ENCODE results near the gene TXNRD2.
A peak's percentile ranks its signal among the peaks of the same experiment; 100 is the strongest.

Gene TXNRD2

DNA sequence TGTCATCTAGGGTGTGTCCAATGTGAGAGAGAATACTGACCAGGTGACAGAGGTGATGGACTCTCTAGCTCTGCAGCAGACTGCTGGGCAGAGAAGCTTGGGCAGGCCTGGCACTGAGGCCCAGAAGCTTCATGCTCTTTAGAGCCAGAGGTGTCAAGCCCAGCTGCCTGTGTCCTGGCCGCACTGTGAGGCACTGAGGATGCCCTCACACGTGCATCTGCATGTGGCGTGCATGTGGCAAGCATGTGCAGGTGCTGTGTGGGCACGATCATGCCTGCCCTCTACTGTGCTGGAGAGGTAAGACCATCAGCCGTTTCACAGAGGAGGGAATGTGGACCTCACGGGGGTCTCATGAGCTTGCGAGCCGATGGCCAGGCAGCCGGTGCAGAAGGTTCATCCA lies 15.8 kb upstream of the TXNRD2 start:
- peaks cover 11% of the 10 kb centered on the region for H3K4me1 ChIP-seq (ENCODE audit: control insufficient read depth, insufficient read depth, low read length)
- H3K4me3 ChIP-seq (ENCODE audit: low read depth, low read length), result no peak overlapping the region
- no peaks in the 10 kb centered on the region for H3K36me3 ChIP-seq (ENCODE audit: control insufficient read depth, insufficient read depth, low read length)
- no peak overlapping the region for H3K27ac ChIP-seq (ENCODE audit: low read depth, low read length)
- H3K27me3 ChIP-seq (ENCODE audit: control insufficient read depth, insufficient read depth, low read length), result no peaks in the 10 kb centered on the region
- no peaks in the 10 kb centered on the region for H3K9me3 ChIP-seq (ENCODE audit: control insufficient read depth, insufficient read depth, low read length)
- no peak overlapping the region for H3K9ac ChIP-seq (ENCODE audit: low read depth, low read length)

GRCh38 chr22:19955241-19956128 lies 13.9 kb upstream of the TXNRD2 start:
- Histone ChIP-seq H3K36me3 (ENCODE audit: control insufficient read depth, insufficient read depth, low read length) (no peaks in the 10 kb centered on the region), H3K9me3 (ENCODE audit: control insufficient read depth, insufficient read depth, low read length) (no peaks in the 10 kb centered on the region), H3K27ac (ENCODE audit: low read depth, low read length) (no peak overlapping the region), H3K4me3 (ENCODE audit: low read depth, low read length) (no peak overlapping the region), H3K4me1 (ENCODE audit: control insufficient read depth, insufficient read depth, low read length) (peaks cover 10% of the 10 kb centered on the region), H3K27me3 (ENCODE audit: control insufficient read depth, insufficient read depth, low read length) (no peaks in the 10 kb centered on the region), H3K9ac (ENCODE audit: low read depth, low read length) (no peak overlapping the region)

- Histone ChIP-seq H3K4me3 (ENCODE audit: low read depth, low read length) (no peak overlapping the region), H3K27me3 (ENCODE audit: control insufficient read depth, insufficient read depth, low read length) (no peaks in the 10 kb centered on the region), H3K36me3 (ENCODE audit: control insufficient read depth, insufficient read depth, low read length) (no peaks in the 10 kb centered on the region), H3K4me1 (ENCODE audit: control insufficient read depth, insufficient read depth, low read length) (peaks cover 6% of the 10 kb centered on the region), H3K9me3 (ENCODE audit: control insufficient read depth, insufficient read depth, low read length) (no peaks in the 10 kb centered on the region), H3K9ac (ENCODE audit: low read depth, low read length) (no peak overlapping the region), H3K27ac (ENCODE audit: low read depth, low read length) (no peak overlapping the region)
These were observed 9.7 kb upstream of the TXNRD2 start for GRCh38 chr22:19951346-19951745.

DNA sequence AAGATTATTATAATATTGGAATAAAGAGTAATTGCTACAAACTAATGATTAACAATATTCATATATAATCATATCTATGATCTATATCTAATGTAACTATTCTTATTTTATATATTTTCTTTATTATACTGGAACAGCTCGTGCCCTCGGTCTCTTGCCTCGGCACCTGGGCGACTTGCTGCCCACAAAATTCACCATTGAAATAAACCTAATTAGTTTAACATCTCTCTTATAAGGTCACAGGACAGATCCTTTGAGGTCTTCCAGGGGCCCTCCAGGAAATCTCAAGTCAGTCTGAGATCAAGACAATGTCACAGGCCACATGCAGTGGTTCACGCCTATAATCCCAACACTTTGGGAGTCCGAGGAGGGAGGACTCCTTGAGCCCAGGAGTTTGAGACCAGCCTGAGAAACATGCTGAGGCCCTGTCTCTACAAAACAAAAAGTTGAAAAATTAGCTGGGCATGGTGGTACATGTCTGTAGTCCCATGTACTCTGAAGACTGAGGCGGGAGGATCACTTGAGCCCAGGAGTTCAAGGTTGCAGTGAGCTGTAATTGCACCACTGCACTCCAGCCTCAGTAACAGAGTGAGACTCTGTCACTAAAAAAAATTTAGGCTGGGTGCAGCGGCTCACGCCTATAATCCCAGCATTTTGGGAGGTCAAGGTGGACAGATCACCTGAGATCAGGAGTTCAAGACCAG lies 6.6 kb upstream of the TXNRD2 start:
- Histone ChIP-seq H3K4me1 (ENCODE audit: control insufficient read depth, insufficient read depth, low read length) (peaks cover 7% of the 10 kb centered on the region), H3K9me3 (ENCODE audit: control insufficient read depth, insufficient read depth, low read length) (no peaks in the 10 kb centered on the region), H3K9ac (ENCODE audit: low read depth, low read length) (no peak overlapping the region), H3K4me3 (ENCODE audit: low read depth, low read length) (no peak overlapping the region), H3K27me3 (ENCODE audit: control insufficient read depth, insufficient read depth, low read length) (no peaks in the 10 kb centered on the region), H3K27ac (ENCODE audit: low read depth, low read length) (no peak overlapping the region), H3K36me3 (ENCODE audit: control insufficient read depth, insufficient read depth, low read length) (no peaks in the 10 kb centered on the region)

DNA sequence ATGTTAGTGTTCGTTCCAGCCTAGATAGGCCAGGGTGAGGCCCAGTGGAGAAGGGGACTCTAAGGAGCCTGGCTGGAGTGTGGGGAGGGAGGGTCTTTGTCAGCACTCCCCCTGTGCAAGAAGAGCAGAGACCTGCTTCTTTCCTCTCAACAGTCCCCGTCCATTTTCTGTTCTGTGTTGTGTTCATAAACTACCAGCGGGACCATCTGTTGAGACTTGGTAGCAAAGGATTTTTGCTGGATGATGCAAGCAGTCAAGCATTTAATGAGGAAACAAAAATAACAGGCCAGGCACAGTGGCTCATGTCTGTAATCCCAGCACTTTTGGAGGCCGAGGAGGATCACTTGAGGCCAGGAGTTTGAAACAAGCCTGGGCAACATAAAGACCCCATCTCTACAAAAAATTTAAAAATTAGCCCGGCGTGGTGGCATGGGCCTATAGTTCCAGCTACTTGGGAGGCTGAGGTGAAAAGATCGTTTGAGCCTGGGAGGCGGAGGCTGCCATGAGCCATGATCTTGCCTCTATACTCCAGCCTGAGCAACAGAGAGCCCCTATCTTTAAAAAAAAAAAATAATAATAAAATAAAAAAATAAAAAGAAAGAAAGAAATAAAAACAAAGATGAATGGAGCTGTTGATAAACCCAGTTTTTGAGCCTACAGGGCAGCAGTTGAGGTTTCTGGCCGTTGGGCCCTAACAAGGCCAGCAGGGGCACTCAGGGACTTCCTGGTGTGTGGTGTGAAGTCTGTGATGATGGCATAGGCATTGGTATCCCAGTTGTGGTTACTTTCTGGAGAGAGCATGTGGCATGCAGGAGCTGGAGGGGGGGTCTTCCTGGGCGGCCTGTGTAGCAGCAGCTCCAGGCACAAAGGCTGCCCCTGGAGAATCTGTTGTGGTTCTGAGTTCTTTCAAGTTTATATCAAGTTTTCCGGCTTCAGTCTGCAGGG lies 1.7 kb upstream of the TXNRD2 start:
- Histone ChIP-seq H3K4me1 (ENCODE audit: control insufficient read depth, insufficient read depth, low read length) (peaks cover 9% of the 10 kb centered on the region), H3K9me3 (ENCODE audit: control insufficient read depth, insufficient read depth, low read length) (no peaks in the 10 kb centered on the region), H3K4me3 (ENCODE audit: low read depth, low read length) (peak overlapping the region; percentile 64; the same call in 1 of the 2 replicates), H3K36me3 (ENCODE audit: control insufficient read depth, insufficient read depth, low read length) (no peaks in the 10 kb centered on the region), H3K27me3 (ENCODE audit: control insufficient read depth, insufficient read depth, low read length) (no peaks in the 10 kb centered on the region), H3K27ac (ENCODE audit: low read depth, low read length) (peak overlapping the region; percentile 67), H3K9ac (ENCODE audit: low read depth, low read length) (no peak overlapping the region)

- peak overlapping the region; percentile 64 for H3K4me3 ChIP-seq (ENCODE audit: low read depth, low read length)
- H3K27ac ChIP-seq (ENCODE audit: low read depth, low read length), result peak overlapping the region; percentile 67
- 0 out of 2 replicates have a peak overlapping the region, but pooled peaks have one; percentile 13 for H3K9ac ChIP-seq (ENCODE audit: low read depth, low read length)
These were observed 801 bp upstream of the TXNRD2 start for GRCh38 chr22:19942157-19943081.

DNA sequence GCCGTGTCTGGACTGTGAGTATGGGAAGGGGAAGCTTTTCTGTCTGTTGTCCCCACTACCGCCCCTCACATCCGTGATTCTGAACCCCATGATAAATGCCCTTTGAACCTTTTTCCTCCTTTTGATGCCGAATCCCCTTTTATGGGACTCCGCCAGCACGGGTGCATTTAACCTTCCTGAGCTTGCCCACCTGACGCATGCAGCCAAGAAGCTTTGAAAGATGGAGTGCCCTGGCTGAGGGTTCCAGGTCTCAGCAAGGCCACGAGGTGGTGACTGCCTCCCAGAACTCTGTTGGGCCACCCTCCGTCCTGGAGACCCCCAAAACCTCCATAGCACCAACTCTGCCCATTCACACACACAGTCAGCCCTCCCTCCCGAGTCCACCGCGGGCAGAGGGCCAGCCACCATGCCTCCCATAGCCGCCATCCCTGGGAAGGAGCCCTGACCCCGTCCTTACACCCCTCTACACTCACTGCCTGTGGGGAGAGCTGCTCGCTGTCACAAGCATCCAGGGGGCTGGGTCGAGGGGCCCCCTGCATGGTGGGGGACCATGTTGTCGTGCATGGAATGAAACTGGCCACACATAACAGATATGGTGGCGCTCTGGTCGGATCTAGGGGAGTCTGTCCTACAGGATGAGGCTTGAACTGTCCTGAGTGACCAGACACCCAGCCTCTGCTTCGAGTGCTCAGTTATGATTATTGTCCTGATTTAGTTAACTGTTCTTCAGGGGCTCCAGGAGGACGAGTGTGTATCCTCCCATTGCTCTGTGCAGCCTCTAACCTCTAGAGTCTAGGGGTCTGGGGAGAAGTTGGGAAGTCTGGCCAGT lies 868 bp downstream of the TXNRD2 start:
- Histone ChIP-seq H3K4me1 (ENCODE audit: control insufficient read depth, insufficient read depth, low read length) (peaks cover 9% of the 10 kb centered on the region), H3K9ac (ENCODE audit: low read depth, low read length) (no peak overlapping the region), H3K36me3 (ENCODE audit: control insufficient read depth, insufficient read depth, low read length) (no peaks in the 10 kb centered on the region), H3K9me3 (ENCODE audit: control insufficient read depth, insufficient read depth, low read length) (peaks cover 5% of the 10 kb centered on the region; the same call in 1 of the 2 replicates), H3K27ac (ENCODE audit: low read depth, low read length) (no peak overlapping the region), H3K27me3 (ENCODE audit: control insufficient read depth, insufficient read depth, low read length) (no peaks in the 10 kb centered on the region), H3K4me3 (ENCODE audit: low read depth, low read length) (peak overlapping the region; percentile 64)

More at GRCh38 chr22:19942157-19943081, 801 bp upstream of the TXNRD2 start:
- Histone ChIP-seq H3K27me3 (ENCODE audit: control insufficient read depth, insufficient read depth, low read length) (no peaks in the 10 kb centered on the region), H3K9me3 (ENCODE audit: control insufficient read depth, insufficient read depth, low read length) (no peaks in the 10 kb centered on the region), H3K4me1 (ENCODE audit: control insufficient read depth, insufficient read depth, low read length) (peaks cover 9% of the 10 kb centered on the region), H3K36me3 (ENCODE audit: control insufficient read depth, insufficient read depth, low read length) (no peaks in the 10 kb centered on the region)

DNA sequence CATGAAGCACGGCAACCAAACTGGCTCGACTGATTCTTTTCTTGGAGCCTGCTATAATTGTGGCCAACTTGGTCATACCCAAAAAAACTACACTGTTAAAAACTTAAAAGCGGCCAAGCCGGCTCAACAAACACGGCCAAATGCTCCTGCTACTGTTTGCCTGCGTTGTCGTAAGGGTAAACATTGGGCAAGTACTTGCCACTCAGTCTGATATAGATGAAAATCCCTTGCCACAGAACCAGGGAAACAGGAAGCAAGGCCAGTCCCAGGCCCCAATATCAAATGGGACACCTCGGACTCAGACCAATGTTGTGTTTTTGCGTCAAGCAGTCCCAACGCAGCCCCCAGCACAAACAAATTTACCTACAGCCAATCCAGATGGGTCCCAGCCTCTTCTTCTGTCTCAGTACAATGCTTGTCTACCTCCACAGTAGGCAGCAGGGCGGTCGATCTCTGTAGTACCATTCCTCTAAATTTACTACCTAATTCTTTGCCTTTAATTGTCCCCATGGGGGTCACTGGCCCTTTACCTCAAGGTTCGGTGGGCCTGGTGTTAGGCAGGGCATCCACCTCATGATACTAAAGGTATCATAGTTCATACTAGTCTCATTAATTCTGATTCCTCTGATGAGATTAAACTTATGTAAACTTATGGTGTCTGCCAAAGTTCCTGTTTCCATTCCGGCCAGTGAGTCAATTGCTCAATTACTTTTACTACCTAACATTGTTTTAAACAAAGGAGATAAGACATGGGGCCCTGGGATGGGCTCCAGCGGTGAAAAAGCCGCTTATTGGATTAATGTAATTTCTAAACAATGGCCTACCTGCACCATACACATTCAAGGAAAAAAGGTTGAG lies 3.8 kb downstream of the TXNRD2 start:
- H3K4me1 ChIP-seq (ENCODE audit: control insufficient read depth, insufficient read depth, low read length), result peaks cover 4% of the 10 kb centered on the region; the same call in 1 of the 2 replicates
- no peaks in the 10 kb centered on the region for H3K36me3 ChIP-seq (ENCODE audit: control insufficient read depth, insufficient read depth, low read length)
- peaks cover 7% of the 10 kb centered on the region; the same call in 1 of the 2 replicates for H3K9me3 ChIP-seq (ENCODE audit: control insufficient read depth, insufficient read depth, low read length)
- H3K9ac ChIP-seq (ENCODE audit: low read depth, low read length), result no peak overlapping the region
- H3K27ac ChIP-seq (ENCODE audit: low read depth, low read length), result no peak overlapping the region
- no peak overlapping the region for H3K4me3 ChIP-seq (ENCODE audit: low read depth, low read length)
- H3K27me3 ChIP-seq (ENCODE audit: control insufficient read depth, insufficient read depth, low read length), result no peaks in the 10 kb centered on the region

DNA sequence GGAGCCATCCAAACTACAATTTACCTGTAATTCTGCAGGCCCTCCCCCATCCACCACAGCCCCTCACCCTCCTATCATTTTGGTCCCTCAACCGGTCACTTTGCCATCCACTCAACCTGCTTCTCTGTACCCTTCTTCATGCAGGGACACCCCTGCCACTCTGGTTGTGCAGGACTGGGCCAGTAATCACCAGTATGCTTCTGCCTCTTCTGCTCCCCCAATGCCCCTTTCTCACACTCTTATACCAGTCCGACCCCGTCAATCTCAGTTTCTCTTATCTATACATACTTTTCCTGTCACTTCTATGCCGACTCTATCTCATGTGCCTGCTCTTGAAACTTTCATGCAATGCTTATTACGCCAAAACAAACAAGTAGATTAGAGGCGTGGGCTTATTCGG lies 5.1 kb downstream of the TXNRD2 start:
- peaks cover 7% of the 10 kb centered on the region; the same call in 1 of the 2 replicates for H3K9me3 ChIP-seq (ENCODE audit: control insufficient read depth, insufficient read depth, low read length)
- no peaks in the 10 kb centered on the region for H3K4me1 ChIP-seq (ENCODE audit: control insufficient read depth, insufficient read depth, low read length)
- H3K36me3 ChIP-seq (ENCODE audit: control insufficient read depth, insufficient read depth, low read length), result no peaks in the 10 kb centered on the region
- no peak overlapping the region for H3K4me3 ChIP-seq (ENCODE audit: low read depth, low read length)
- no peak overlapping the region for H3K9ac ChIP-seq (ENCODE audit: low read depth, low read length)
- H3K27ac ChIP-seq (ENCODE audit: low read depth, low read length), result no peak overlapping the region
- H3K27me3 ChIP-seq (ENCODE audit: control insufficient read depth, insufficient read depth, low read length), result no peaks in the 10 kb centered on the region

Data from HUES48 (cell line).